ENCODE data around the gene PEPD. TPM values are rescaled to one million over a fixed set of nuclear protein-coding genes. Genes with fewer than 3 reads are reported as not detected.

The PEPD gene
- total and polyA plus RNA-seq, 3 experiments from 2014 or later: 47.9 to 109 (median 49.0) TPM

GRCh38 chr19:33469171-33470039 is 52.2 kb downstream of the PEPD start:
- H3K27me3 Mint-ChIP-seq: peaks cover 0 to 1% of the 10 kb centered on the region in 2 donors
- H3K4me1 ChIP-seq (ENCODE audit: insufficient read depth, low read length): no peaks in the 10 kb centered on the region
- POLR2A ChIA-PET: no interaction called here
- peaks cover 0 to 27% (median 5%) of the 10 kb centered on the region in 3 donors for H3K36me3 Mint-ChIP-seq
- CTCF ChIA-PET: no interaction called here
- no peak overlapping the region for H3K4me3 ChIP-seq (ENCODE audit: low read length)
- no peak overlapping the region for H3K4me3 Mint-ChIP-seq
- H3K4me1 Mint-ChIP-seq: peaks cover 0 to 2% (median 0%) of the 10 kb centered on the region in 3 donors
- no peak for DNase-seq
- H3K9me3 ChIP-seq (ENCODE audit: low read length): no peaks in the 10 kb centered on the region
- H3K27ac ChIP-seq (ENCODE audit: low read depth, low read length): no peak overlapping the region
- no peaks in the 10 kb centered on the region for H3K36me3 ChIP-seq (ENCODE audit: insufficient read depth, low read length)
- no peaks in the 10 kb centered on the region for H3K9me3 Mint-ChIP-seq
- H3K27me3 ChIP-seq (ENCODE audit: insufficient read depth, low read length, poor library complexity, severe bottlenecking): no peaks in the 10 kb centered on the region
- peak overlapping the region in 1 of 8 donors; percentile 56 for H3K27ac Mint-ChIP-seq

DNA sequence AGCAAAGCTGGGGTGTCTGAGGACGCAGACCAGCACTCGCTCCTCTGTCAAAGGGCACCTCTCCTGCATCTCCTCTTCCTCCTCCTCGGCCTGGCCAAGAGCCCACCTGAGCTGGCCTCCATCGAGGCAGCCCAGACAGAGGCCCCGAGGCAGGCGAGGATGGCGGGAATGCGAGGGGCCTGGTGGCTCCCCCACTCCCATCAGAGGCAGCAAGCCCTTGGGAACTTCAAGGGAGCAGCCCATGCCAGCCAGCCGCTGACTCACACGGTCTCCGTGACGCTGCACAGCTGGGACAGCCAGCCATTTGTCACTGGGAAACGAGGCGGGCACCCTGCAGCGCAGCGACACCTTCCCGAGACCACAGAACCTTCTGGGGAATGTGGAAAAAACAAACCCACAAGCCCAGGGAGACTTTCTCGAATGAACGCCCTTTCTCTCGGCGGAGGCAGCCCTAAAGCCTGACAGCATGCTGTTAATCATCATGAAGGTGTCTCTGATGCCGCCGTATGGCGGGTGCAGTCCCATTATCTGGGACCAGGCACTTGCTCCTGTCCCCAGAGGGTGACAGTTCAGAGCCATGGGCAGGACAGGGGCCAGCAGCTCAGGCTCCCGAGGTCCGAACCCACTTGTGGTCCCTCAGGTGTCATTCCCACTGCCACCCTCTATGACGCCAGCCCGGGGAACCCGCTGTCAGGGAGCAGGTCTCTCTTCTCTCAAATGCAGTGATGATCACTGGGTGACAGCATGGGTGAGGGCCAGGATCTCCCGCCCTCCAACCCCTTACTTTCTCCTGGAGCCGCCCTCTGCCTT is 53.0 kb downstream of the PEPD start:
- Histone ChIP-seq H3K4me1 (ENCODE audit: insufficient read depth, low read length) (no peaks in the 10 kb centered on the region), H3K9me3 (ENCODE audit: low read length) (no peaks in the 10 kb centered on the region), H3K36me3 (ENCODE audit: insufficient read depth, low read length) (no peaks in the 10 kb centered on the region), H3K4me3 (ENCODE audit: low read length) (no peak overlapping the region), H3K27me3 (ENCODE audit: insufficient read depth, low read length, poor library complexity, severe bottlenecking) (no peaks in the 10 kb centered on the region), H3K27ac (ENCODE audit: low read depth, low read length) (no peak overlapping the region)
- Mint-ChIP-seq H3K27me3 (peaks cover 0 to 1% of the 10 kb centered on the region in 2 donors), H3K9me3 (no peaks in the 10 kb centered on the region), H3K4me1 (peaks cover 0 to under 1% (median 0%) of the 10 kb centered on the region in 3 donors), H3K27ac (no peak overlapping the region), H3K4me3 (no peak overlapping the region), H3K36me3 (peaks cover 0 to 24% (median 5%) of the 10 kb centered on the region in 3 donors)
- POLR2A ChIA-PET: no interaction called here
- DNase-seq: no peak
- CTCF ChIA-PET: no interaction called here

DNA sequence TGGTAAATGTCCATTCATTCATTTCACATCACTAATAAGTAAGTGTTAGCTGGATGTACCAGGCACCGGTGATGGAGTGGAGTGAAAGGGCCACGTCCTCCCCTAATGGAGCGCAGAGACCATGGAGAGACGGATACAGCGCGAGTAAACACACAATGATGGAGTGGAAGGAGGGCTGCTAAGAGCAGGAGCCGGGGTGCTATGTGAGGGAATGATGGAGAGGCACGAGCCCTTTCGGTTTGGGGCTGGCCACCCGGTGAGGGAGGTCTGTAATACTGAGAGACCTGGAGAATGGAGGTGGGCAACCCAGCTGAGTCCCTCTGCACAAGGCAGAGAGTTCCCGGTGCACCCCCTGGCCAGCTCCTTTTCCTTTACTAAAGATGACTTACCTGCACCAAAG is 53.7 kb downstream of the PEPD start:
- Mint-ChIP-seq H3K9me3 (no peaks in the 10 kb centered on the region), H3K4me1 (no peaks in the 10 kb centered on the region), H3K27me3 (peaks cover 0 to 1% of the 10 kb centered on the region in 2 donors), H3K27ac (peak overlapping the region in 1 of 8 donors; percentile 21), H3K4me3 (no peak overlapping the region), H3K36me3 (peaks cover 0 to 24% (median 3%) of the 10 kb centered on the region in 3 donors)
- no peaks in the 10 kb centered on the region for H3K27me3 ChIP-seq (ENCODE audit: insufficient read depth, low read length, poor library complexity, severe bottlenecking)
- ChIA-PET POLR2A (no interaction called here), CTCF (no interaction called here)
- no peak overlapping the region for H3K27ac ChIP-seq (ENCODE audit: low read depth, low read length)
- no peak overlapping the region for H3K4me3 ChIP-seq (ENCODE audit: low read length)
- no peaks in the 10 kb centered on the region for H3K36me3 ChIP-seq (ENCODE audit: insufficient read depth, low read length)
- no peaks in the 10 kb centered on the region for H3K4me1 ChIP-seq (ENCODE audit: insufficient read depth, low read length)
- DNase-seq: no peak
- no peaks in the 10 kb centered on the region for H3K9me3 ChIP-seq (ENCODE audit: low read length)

GRCh38 chr19:33465834-33466233 is 55.8 kb downstream of the PEPD start:
- Mint-ChIP-seq H3K4me1 (no peaks in the 10 kb centered on the region), H3K27me3 (peaks cover 0 to 1% of the 10 kb centered on the region in 2 donors), H3K36me3 (peaks cover 0 to 30% (median 7%) of the 10 kb centered on the region in 3 donors), H3K27ac (peak overlapping the region in 2 of 8 donors; percentile 10 to 45), H3K9me3 (no peaks in the 10 kb centered on the region), H3K4me3 (no peak overlapping the region)
- CTCF ChIA-PET: no interaction called here
- no peaks in the 10 kb centered on the region for H3K36me3 ChIP-seq (ENCODE audit: insufficient read depth, low read length)
- H3K9me3 ChIP-seq (ENCODE audit: low read length): no peaks in the 10 kb centered on the region
- POLR2A ChIA-PET: no interaction called here
- H3K4me3 ChIP-seq (ENCODE audit: low read length): no peak overlapping the region
- DNase-seq: no peak
- H3K27ac ChIP-seq (ENCODE audit: low read depth, low read length): no peak overlapping the region
- no peaks in the 10 kb centered on the region for H3K4me1 ChIP-seq (ENCODE audit: insufficient read depth, low read length)
- no peaks in the 10 kb centered on the region for H3K27me3 ChIP-seq (ENCODE audit: insufficient read depth, low read length, poor library complexity, severe bottlenecking)

DNA sequence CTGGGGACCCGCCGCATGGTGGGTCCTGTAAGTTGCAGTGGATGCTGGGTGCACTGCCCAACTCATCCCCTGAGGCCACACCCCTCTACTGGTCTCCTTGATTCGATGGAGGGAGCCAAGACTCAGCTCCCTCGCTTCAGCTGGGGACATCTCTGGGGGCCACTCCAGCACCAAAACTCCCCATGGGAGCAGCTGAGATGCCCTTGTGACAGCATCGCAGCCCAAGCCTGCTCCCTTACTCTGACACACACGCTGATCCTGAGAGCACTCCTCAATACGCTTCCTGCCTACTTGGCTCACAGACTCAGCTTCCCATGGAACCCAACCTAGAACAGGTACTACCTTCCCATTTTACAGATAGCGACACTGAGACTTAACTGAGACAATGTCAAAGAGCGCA is 56.2 kb downstream of the PEPD start:
- H3K27ac ChIP-seq (ENCODE audit: low read depth, low read length): no peak overlapping the region
- H3K4me1 ChIP-seq (ENCODE audit: insufficient read depth, low read length): no peaks in the 10 kb centered on the region
- Mint-ChIP-seq H3K4me3 (no peak overlapping the region), H3K4me1 (no peaks in the 10 kb centered on the region), H3K9me3 (no peaks in the 10 kb centered on the region), H3K27ac (peak overlapping the region in 1 of 8 donors; percentile 10), H3K36me3 (peaks cover 0 to 35% (median 7%) of the 10 kb centered on the region in 3 donors), H3K27me3 (peaks cover 0 to 1% of the 10 kb centered on the region in 2 donors)
- no peaks in the 10 kb centered on the region for H3K27me3 ChIP-seq (ENCODE audit: insufficient read depth, low read length, poor library complexity, severe bottlenecking)
- no peaks in the 10 kb centered on the region for H3K9me3 ChIP-seq (ENCODE audit: low read length)
- CTCF ChIA-PET: no interaction called here
- H3K4me3 ChIP-seq (ENCODE audit: low read length): no peak overlapping the region
- POLR2A ChIA-PET: no interaction called here
- no peaks in the 10 kb centered on the region for H3K36me3 ChIP-seq (ENCODE audit: insufficient read depth, low read length)
- DNase-seq: no peak

DNA sequence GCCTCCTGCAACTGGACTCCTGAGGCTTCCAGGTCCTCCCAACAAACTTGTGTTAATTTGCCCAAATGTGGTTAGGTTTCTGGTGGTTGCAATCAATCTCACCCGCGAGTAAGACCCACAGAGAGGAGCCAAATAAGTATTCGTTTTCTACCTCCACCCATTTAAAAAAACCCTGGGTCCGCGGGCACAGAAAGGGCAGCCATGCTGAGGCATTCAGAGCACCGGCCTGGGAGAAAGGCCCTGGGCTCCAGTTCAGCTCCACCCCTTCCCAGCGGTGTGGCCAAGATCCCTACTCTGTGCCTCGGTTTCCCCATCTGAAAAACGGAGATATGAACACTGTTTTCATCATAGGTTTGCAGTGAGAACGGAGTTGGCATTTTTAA is 56.9 kb downstream of the PEPD start:
- Mint-ChIP-seq H3K4me3 (no peak overlapping the region), H3K36me3 (peaks cover 0 to 40% (median 10%) of the 10 kb centered on the region in 3 donors), H3K9me3 (no peaks in the 10 kb centered on the region), H3K27ac (no peak overlapping the region), H3K4me1 (no peaks in the 10 kb centered on the region), H3K27me3 (peaks cover 0 to 1% of the 10 kb centered on the region in 2 donors)
- POLR2A ChIA-PET: no interaction called here
- no peak overlapping the region for H3K27ac ChIP-seq (ENCODE audit: low read depth, low read length)
- CTCF ChIA-PET: no interaction called here
- H3K36me3 ChIP-seq (ENCODE audit: insufficient read depth, low read length): no peaks in the 10 kb centered on the region
- H3K27me3 ChIP-seq (ENCODE audit: insufficient read depth, low read length, poor library complexity, severe bottlenecking): no peaks in the 10 kb centered on the region
- H3K9me3 ChIP-seq (ENCODE audit: low read length): no peaks in the 10 kb centered on the region
- no peak for DNase-seq
- no peak overlapping the region for H3K4me3 ChIP-seq (ENCODE audit: low read length)
- no peaks in the 10 kb centered on the region for H3K4me1 ChIP-seq (ENCODE audit: insufficient read depth, low read length)

- H3K27me3 Mint-ChIP-seq: peaks cover 0 to 1% of the 10 kb centered on the region in 2 donors
- POLR2A ChIA-PET: no interaction called here
These were observed 57.4 kb downstream of the PEPD start for GRCh38 chr19:33464010-33464732.

More at GRCh38 chr19:33464010-33464732, 57.4 kb downstream of the PEPD start:
- no peak for DNase-seq
- H3K4me1 Mint-ChIP-seq: no peaks in the 10 kb centered on the region
- H3K36me3 ChIP-seq (ENCODE audit: insufficient read depth, low read length): no peaks in the 10 kb centered on the region
- H3K27ac Mint-ChIP-seq: no peak overlapping the region
- H3K27me3 ChIP-seq (ENCODE audit: insufficient read depth, low read length, poor library complexity, severe bottlenecking): no peaks in the 10 kb centered on the region
- no peak overlapping the region for H3K4me3 ChIP-seq (ENCODE audit: low read length)
- no peaks in the 10 kb centered on the region for H3K4me1 ChIP-seq (ENCODE audit: insufficient read depth, low read length)
- H3K4me3 Mint-ChIP-seq: no peak overlapping the region
- CTCF ChIA-PET: no interaction called here
- peaks cover 0 to 40% (median 10%) of the 10 kb centered on the region in 3 donors for H3K36me3 Mint-ChIP-seq
- no peaks in the 10 kb centered on the region for H3K9me3 ChIP-seq (ENCODE audit: low read length)
- H3K9me3 Mint-ChIP-seq: no peaks in the 10 kb centered on the region
- no peak overlapping the region for H3K27ac ChIP-seq (ENCODE audit: low read depth, low read length)
